HG02981 (cell line): ENCODE measurements around the gene POLR1D.

ENCODE experiments used
- ATAC-seq: cut with Tn5 transposase; IDR thresholded peaks from one replicate; pipeline ENCODE4 v1.9.1; 2021; ENCODE audit warnings: mild to moderate bottlenecking, moderate library complexity; ENCODE audit not compliant: unreplicated experiment

The POLR1D gene

GRCh38 chr13:27637289-27637626, 15.6 kb downstream of the POLR1D start:
- no peak for ATAC-seq

GRCh38 chr13:27638001-27638400, 16.3 kb downstream of the POLR1D start:
- ATAC-seq = no peak

- ATAC-seq = no peak
Measured at GRCh38 chr13:27638521-27638920, 16.8 kb downstream of the POLR1D start.

- no peak for ATAC-seq
Measured at GRCh38 chr13:27639186-27639585, 17.5 kb downstream of the POLR1D start.

GRCh38 chr13:27641711-27642502, 20.2 kb downstream of the POLR1D start:
- ATAC-seq = no peak

- no peak for ATAC-seq
Measured at GRCh38 chr13:27643334-27644132, 21.8 kb downstream of the POLR1D start.

- ATAC-seq = no peak
Measured at GRCh38 chr13:27644302-27644701, 22.6 kb downstream of the POLR1D start.

- no peak for ATAC-seq
Measured at GRCh38 chr13:27650312-27650711, 28.6 kb downstream of the POLR1D start.

- no peak for ATAC-seq
Measured at GRCh38 chr13:27654059-27654458, 32.4 kb downstream of the POLR1D start.

- ATAC-seq = no peak
Measured at GRCh38 chr13:27654816-27655215, 33.1 kb downstream of the POLR1D start.

GRCh38 chr13:27657724-27658123, 36.0 kb downstream of the POLR1D start:
- no peak for ATAC-seq

GRCh38 chr13:27658546-27658945, 36.9 kb downstream of the POLR1D start:
- no peak for ATAC-seq

- ATAC-seq = no peak
Measured at GRCh38 chr13:27659145-27659865, 37.6 kb downstream of the POLR1D start.

- no peak for ATAC-seq
Measured at GRCh38 chr13:27660511-27660910, 38.8 kb downstream of the POLR1D start.

GRCh38 chr13:27661017-27661416, 39.3 kb downstream of the POLR1D start:
- no peak for ATAC-seq

GRCh38 chr13:27662738-27663470, 41.2 kb downstream of the POLR1D start:
- ATAC-seq = no peak

GRCh38 chr13:27663947-27664346, 42.3 kb downstream of the POLR1D start:
- no peak for ATAC-seq

GRCh38 chr13:27665333-27665732, 43.6 kb downstream of the POLR1D start:
- ATAC-seq = no peak

GRCh38 chr13:27665761-27666160, 44.1 kb downstream of the POLR1D start:
- ATAC-seq = no peak

- ATAC-seq = no peak
Measured at GRCh38 chr13:27666951-27667350, 45.3 kb downstream of the POLR1D start.

- ATAC-seq = no peak
Measured at GRCh38 chr13:27667946-27668345, 46.3 kb downstream of the POLR1D start.
